GM18505 (cell line): ENCODE results near the gene WNT2B.

Experiments
- ATAC-seq: cut with Tn5 transposase; IDR thresholded peaks from one replicate; pipeline ENCODE4 v1.9.1; 2021; ENCODE audit not compliant: unreplicated experiment
- POLR2A ChIP-seq: IDR thresholded peaks from 4 replicates; pipeline ENCODE4 v1.6.1; 2011; ENCODE audit warnings: borderline replicate concordance; ENCODE audit not compliant: insufficient read depth, insufficient read length; ENCODE audit errors: extremely low read depth

WNT2B gene

GRCh38 chr1:112509005-112509659 is 367 bp downstream of the WNT2B start:
- no peak for ATAC-seq
- TF ChIP-seq POLR2A: no peak

- TF ChIP-seq POLR2A: no peak
- no peak for ATAC-seq
These were observed 954 bp downstream of the WNT2B start for GRCh38 chr1:112509660-112510178.

- no peak for ATAC-seq
- TF ChIP-seq POLR2A: no peak
These were observed 1.6 kb downstream of the WNT2B start for GRCh38 chr1:112510340-112510739.

GRCh38 chr1:112511897-112512296 is 3.1 kb downstream of the WNT2B start:
- no peak for ATAC-seq
- no peak for TF ChIP-seq POLR2A

- ATAC-seq: no peak
- no peak for TF ChIP-seq POLR2A
These were observed 4.5 kb downstream of the WNT2B start for GRCh38 chr1:112513112-112513870.

GRCh38 chr1:112514901-112515300 is 6.1 kb downstream of the WNT2B start:
- no peak for TF ChIP-seq POLR2A
- ATAC-seq: no peak

GRCh38 chr1:112515311-112516009 is 6.7 kb downstream of the WNT2B start:
- ATAC-seq: no peak
- TF ChIP-seq POLR2A: no peak

GRCh38 chr1:112516141-112516540 is 7.4 kb downstream of the WNT2B start:
- TF ChIP-seq POLR2A: no peak
- ATAC-seq: no peak

GRCh38 chr1:112517231-112517630 is 8.5 kb downstream of the WNT2B start:
- no peak for TF ChIP-seq POLR2A
- ATAC-seq: no peak

- no peak for TF ChIP-seq POLR2A
- ATAC-seq: no peak
These were observed 8.9 kb downstream of the WNT2B start for GRCh38 chr1:112517646-112518045.

- TF ChIP-seq POLR2A: no peak
- no peak for ATAC-seq
These were observed 9.4 kb downstream of the WNT2B start for GRCh38 chr1:112518186-112518585.

GRCh38 chr1:112520166-112520565 is 11.4 kb downstream of the WNT2B start:
- no peak for TF ChIP-seq POLR2A
- no peak for ATAC-seq

- no peak for TF ChIP-seq POLR2A
- no peak for ATAC-seq
These were observed 13.9 kb downstream of the WNT2B start for GRCh38 chr1:112522621-112523020.
